ENCODE results near the gene CD36.

Gene CD36

GRCh38 chr7:80705130-80705781, 66.8 kb downstream of the CD36 start:
- DNase-seq, result peak in 1 of 2 donors; percentile 2

GRCh38 chr7:80707318-80707717, 68.9 kb downstream of the CD36 start:
- peak in 1 of 2 donors; percentile 3 for DNase-seq

GRCh38 chr7:80708123-80708522, 69.7 kb downstream of the CD36 start:
- peak; percentile 44 to 83 for DNase-seq

GRCh38 chr7:80711531-80711930, 73.1 kb downstream of the CD36 start:
- peak; percentile 70 to 83 for DNase-seq

GRCh38 chr7:80719261-80719660, 80.8 kb downstream of the CD36 start:
- DNase-seq, result no peak

- DNase-seq, result no peak
Observed at GRCh38 chr7:80720146-80720545, 81.7 kb downstream of the CD36 start.

GRCh38 chr7:80721883-80722615, 83.6 kb downstream of the CD36 start:
- peak; percentile 90 to 93 for DNase-seq

GRCh38 chr7:80722616-80723195, 84.3 kb downstream of the CD36 start:
- peak; percentile 91 to 94 for DNase-seq

- no peak for DNase-seq
Observed at GRCh38 chr7:80724249-80724871, 85.9 kb downstream of the CD36 start.

- DNase-seq, result peak in 1 of 2 donors; percentile 10
Observed at GRCh38 chr7:80725181-80725611, 86.8 kb downstream of the CD36 start.
